ENCODE results near the gene BYSL.

The BYSL gene

DNA sequence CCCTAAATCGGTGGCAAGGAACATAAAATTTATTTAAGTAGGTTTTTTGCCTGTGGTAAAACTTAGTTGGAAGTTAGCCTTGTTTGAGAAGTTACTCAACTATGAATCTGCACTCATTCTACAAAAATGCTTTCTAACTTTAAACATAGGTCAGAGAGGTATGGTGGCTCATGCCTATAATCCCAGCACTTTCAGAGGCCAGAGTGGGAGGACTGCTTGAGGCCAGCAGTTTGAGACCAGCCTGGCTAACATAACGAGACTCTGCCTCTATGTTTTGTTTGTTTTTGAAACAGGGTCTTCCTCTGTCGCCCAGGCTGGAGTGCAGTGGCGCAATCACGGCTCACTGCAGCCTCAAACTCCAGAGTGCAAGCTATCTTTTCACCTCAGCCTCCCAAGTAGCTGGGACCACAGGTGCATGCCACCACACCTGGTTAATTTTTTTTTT lies 42.3 kb upstream of the BYSL start:
- in situ Hi-C loops (cut with MboI; ENCODE audit: low pct_unique_long_range_greater_than_20kb, low sequenced_read_pairs, unreplicated experiment) = no loop called here
- TF ChIP-seq, protein P1, sequence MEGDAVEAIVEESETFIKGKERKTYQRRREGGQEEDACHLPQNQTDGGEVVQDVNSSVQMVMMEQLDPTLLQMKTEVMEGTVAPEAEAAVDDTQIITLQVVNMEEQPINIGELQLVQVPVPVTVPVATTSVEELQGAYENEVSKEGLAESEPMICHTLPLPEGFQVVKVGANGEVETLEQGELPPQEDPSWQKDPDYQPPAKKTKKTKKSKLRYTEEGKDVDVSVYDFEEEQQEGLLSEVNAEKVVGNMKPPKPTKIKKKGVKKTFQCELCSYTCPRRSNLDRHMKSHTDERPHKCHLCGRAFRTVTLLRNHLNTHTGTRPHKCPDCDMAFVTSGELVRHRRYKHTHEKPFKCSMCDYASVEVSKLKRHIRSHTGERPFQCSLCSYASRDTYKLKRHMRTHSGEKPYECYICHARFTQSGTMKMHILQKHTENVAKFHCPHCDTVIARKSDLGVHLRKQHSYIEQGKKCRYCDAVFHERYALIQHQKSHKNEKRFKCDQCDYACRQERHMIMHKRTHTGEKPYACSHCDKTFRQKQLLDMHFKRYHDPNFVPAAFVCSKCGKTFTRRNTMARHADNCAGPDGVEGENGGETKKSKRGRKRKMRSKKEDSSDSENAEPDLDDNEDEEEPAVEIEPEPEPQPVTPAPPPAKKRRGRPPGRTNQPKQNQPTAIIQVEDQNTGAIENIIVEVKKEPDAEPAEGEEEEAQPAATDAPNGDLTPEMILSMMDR (IDR thresholded peaks at IDR 0.05; ENCODE audit: extremely low read depth, insufficient read depth, missing control alignments) = no peak
- DNase-seq (ENCODE audit: low spot score) = no peak

- in situ Hi-C loops (cut with MboI; ENCODE audit: low pct_unique_long_range_greater_than_20kb, low sequenced_read_pairs, unreplicated experiment) = no loop called here
- TF ChIP-seq, protein P1 (IDR thresholded peaks at IDR 0.05; ENCODE audit: extremely low read depth, insufficient read depth, missing control alignments) = no peak
- no peak for DNase-seq (ENCODE audit: low spot score)
Observed at GRCh38 chr6:41881506-41881905, 39.8 kb upstream of the BYSL start.

DNA sequence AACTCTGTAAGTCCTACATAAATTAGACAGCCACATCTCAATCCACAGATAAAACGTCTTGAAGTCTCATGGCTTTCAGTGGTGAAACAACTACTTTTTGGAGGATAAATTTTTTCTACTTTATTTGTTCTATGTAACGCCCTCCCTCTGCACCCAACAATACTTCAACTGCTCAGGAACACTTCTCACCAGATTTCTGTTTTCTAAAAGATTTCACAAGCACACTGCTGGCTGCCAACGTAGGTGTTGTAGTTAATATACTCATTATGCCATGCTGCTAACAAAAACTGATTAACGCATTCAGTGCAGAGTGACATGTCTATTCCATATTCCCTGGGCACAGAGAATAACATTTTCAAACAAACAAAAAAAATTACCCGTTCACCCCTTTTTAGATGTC lies 36.3 kb upstream of the BYSL start:
- in situ Hi-C loops (cut with MboI; ENCODE audit: low pct_unique_long_range_greater_than_20kb, low sequenced_read_pairs, unreplicated experiment) = no loop called here
- TF ChIP-seq, protein P1 (IDR thresholded peaks at IDR 0.05; ENCODE audit: extremely low read depth, insufficient read depth, missing control alignments) = no peak
- no peak for DNase-seq (ENCODE audit: low spot score)

- DNase-seq (ENCODE audit: low spot score) = no peak
- in situ Hi-C loops (cut with MboI; ENCODE audit: low pct_unique_long_range_greater_than_20kb, low sequenced_read_pairs, unreplicated experiment) = no loop called here
- TF ChIP-seq, protein P1 (IDR thresholded peaks at IDR 0.05; ENCODE audit: extremely low read depth, insufficient read depth, missing control alignments) = no peak
Observed at GRCh38 chr6:41885930-41886329, 35.4 kb upstream of the BYSL start.

GRCh38 chr6:41887331-41887751 lies 34.0 kb upstream of the BYSL start:
- TF ChIP-seq, protein P1 (IDR thresholded peaks at IDR 0.05; ENCODE audit: extremely low read depth, insufficient read depth, missing control alignments) = no peak
- no peak for DNase-seq (ENCODE audit: low spot score)
- in situ Hi-C loops (cut with MboI; ENCODE audit: low pct_unique_long_range_greater_than_20kb, low sequenced_read_pairs, unreplicated experiment) = no loop called here

DNA sequence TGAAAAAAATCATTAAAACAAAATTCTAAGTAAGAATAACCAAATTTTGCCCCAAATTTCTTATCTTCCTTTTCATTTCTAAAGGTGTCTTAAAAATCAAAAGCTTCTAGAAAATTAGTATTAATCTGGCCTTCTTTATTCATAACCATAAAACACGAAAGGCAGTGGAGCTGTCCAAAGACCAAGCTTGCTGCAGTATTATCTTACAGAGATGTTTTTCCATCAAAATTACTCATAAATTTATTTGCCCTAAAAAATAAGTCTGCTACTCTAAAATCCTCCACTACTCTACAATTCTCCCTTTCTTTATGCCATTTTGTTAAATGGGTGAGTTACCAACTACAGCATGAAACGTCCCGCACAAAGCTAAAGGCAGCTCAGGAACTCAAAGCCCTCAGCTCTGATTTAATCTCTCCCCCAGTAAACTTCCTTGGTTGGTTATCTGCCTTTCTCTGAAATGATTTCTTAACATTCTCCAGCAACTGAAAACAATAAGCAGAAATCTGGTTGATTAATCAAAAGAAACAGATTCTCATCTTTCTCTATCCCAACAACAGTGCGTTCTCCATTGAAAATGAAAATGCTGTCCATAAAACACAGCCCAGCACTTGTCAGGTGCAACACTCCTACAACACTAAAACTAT lies 28.3 kb upstream of the BYSL start:
- DNase-seq (ENCODE audit: low spot score) = no peak
- TF ChIP-seq, protein P1 (IDR thresholded peaks at IDR 0.05; ENCODE audit: extremely low read depth, insufficient read depth, missing control alignments) = no peak
- in situ Hi-C loops (cut with MboI; ENCODE audit: low pct_unique_long_range_greater_than_20kb, low sequenced_read_pairs, unreplicated experiment) = no loop called here
